NCI-H2081 (cell line): Measurements from ENCODE around the gene TLK1.

ENCODE experiments used
- DNase-seq, 2 experiments: peaks; one replicate each; lab custom pipeline; 2025; lab: John Stamatoyannopoulos, UW

Gene TLK1

DNA sequence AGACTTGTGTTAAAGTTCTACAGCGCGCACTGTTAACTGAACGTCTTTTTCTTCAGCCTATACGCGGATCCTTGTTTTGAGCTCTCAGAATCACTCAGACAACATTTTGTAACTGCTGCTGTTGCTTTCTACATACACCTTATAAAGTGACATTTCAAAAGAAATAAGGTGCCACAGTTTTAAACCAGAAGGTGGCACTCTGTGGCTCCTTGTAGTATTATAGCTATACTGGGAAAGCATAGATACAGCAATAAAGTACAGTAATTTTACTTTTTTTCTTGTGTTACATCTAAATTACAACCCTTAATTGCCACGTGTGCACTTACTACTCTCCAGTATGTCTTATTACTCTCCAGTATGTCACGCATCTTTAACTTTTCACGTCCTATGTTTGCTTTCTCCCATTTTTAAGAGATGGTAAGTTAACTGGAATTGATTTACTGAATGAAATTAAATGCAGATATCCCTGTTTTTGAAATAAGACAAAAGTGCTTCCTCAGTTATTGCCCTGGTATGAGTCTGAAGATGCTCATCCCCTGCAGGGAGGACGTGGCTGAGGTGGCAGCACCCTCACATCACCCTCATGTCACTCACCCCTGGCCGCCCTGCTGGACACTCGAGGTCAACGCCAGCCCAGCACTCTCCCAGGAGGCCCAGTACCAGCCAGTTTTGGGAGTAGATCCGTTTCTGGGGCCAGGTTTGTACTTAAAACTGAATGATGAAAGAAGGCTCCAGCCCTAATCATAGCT lies 193.9 kb downstream of the TLK1 start:
- DNase-seq, result no peak

DNA sequence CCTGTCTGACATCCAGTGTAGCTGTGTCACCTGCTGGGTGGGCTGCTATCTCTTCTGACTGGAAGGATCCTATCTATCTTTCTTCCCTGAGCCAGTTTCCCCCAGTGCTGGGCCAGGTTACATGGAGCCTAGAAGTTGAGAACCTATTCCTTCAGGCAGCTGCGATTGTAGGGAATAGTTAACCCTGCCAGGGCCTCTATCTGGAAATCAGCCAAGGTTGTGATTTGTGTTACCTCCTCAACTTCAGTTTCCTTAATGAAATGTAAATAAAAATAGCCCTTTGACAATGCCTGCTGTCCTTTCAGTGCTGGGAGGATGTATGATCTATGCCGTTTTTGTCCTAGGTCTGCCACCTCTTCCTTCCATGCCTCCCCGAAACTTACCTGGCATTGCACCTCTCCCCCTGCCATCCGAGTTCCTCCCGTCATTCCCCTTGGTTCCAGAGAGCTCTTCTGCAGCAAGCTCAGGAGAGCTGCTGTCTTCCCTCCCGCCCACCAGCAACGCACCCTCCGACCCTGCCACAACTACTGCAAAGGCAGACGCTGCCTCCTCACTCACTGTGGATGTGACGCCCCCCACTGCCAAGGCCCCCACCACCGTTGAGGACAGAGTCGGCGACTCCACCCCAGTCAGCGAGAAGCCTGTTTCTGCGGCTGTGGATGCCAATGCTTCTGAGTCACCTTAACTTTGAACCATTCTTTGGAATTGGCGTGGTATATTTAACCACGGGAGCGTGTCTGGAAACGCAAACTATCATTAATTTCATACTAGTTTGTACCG lies 195.1 kb downstream of the TLK1 start:
- no peak for DNase-seq

DNA sequence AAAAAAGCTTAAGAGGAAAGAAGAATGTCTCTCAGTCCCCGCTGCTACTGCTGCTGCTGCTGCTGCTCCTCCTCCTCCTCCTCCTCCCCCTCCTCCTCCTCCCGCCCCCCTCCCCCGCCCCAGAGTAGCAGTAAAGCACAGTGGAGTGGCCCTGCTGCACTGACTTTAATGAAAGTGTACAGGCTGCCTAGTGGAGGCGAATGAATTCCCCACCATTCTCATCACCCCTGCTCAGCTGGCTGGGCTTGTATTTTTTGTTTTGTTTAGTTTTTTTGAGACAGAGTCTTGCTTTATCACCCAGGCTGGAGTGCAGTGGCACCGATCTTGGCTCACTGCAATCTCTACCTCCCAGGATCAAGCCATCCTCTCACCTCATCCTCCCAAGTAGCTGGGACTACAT lies 197.3 kb downstream of the TLK1 start:
- no peak for DNase-seq

DNA sequence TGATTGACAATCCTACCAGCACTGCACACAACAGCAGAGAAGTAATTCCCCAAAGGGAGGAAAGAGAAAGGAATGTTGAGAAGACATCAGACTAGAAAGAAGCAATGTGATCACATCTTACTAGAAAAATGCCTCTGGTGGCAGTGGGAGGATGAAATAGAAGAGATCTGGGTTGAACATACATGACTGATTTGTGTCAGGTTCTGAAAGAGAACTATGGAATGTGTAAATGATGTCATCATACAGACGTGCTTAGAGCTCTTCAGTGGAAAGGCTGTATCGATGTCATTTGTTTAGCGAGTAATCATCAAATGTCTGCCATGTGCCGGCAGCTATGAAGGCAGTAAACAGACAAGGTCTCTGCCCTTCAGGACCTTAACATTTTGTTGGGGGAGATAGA lies 206.8 kb downstream of the TLK1 start:
- DNase-seq, result no peak

DNA sequence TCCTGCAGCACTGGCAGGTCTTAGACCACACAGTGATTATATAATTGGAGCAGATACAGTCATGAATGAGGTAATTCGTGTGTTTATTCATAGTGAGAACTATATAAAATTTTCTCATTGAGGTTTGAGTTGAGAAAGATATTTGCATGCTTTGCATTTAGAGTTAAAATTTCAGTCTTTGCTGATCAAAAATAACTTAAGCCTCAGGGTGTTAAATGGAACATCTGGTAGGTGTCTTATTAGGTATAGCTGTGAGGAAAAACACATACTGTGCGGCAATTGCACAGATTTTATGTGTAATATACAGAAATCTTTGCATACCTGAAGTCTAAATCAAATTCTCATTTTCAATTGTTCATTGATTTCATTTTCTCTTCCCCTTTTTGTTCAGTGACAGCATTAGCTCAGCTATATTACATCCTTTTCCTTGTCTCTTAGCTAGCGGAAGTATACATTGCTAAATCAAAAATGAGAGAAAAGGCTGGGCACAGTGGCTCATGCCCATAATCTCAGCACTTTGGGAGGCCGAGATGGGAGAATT lies 210.4 kb downstream of the TLK1 start:
- no peak for DNase-seq

DNA sequence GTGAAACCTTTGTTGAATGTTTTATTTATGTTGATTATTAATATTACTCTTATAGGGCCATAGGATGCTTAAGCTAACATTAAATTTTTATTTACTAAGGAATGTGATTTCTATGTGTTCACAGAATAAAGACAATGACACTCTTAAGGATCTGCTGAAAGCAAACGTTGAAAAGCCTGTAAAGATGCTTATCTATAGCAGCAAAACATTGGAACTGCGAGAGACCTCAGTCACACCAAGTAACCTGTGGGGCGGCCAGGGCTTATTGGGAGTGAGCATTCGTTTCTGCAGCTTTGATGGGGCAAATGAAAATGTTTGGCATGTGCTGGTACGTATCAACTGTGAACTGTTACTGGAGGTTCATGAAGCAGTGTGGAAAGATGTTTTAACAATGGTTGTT lies 211.3 kb downstream of the TLK1 start:
- DNase-seq, result no peak

DNA sequence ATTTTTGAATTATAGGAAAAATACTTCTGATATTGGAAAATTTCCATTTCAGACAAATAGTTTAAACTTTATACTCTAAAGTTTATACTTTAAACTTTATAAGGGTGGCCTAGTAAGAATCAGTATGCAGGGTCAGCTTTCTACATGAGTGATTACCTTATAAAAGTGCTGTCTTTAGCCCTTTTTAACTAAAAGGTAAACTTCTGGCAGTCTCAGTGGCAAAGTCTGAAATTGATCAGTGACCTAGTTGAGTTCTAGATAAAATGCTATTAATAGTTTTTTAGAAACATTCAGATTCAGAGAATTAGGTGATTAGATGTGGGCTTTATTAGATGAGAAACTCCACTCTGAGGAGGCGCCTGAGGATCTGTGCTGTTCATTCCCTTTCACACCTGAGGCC lies 216.1 kb downstream of the TLK1 start:
- DNase-seq, result no peak

DNA sequence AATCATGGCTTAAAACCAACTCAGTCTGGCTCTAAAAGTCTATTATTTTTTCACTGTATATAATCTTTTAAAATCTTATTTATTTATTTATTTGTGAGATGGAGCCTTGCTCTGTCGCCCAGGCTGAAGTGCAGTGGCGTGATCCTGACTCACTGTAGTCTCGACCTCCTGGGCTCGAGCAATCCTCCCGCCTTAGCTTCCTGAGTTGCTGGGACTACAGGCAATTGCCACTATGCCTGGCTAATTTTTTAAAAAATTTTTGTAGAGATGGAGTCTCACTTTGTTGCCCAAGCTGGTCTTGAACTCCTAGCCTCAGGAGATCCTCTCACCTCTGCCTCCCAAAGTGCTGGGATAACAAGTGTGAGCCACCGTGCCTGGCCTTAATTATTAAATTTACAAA lies 217.1 kb downstream of the TLK1 start:
- DNase-seq, result no peak

DNA sequence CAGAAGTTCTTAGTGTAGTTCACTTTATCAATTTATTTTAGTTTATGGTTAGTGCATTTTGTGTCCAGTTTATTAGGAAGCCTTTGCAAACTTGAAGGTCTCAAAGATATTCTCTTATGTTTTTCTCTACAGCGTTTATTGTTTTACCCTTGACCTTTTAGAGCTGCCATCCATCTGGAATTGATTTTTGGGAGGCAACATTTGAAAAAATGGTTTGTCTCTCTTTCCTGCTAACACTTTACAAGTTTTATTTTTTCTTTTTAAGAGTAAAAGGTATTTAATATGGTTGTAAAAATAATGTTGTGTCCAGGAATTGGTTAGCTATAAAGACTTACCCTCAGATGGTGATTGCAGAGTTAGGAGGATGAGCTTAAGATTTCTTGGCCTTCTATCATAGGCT lies 217.7 kb downstream of the TLK1 start:
- no peak for DNase-seq

DNA sequence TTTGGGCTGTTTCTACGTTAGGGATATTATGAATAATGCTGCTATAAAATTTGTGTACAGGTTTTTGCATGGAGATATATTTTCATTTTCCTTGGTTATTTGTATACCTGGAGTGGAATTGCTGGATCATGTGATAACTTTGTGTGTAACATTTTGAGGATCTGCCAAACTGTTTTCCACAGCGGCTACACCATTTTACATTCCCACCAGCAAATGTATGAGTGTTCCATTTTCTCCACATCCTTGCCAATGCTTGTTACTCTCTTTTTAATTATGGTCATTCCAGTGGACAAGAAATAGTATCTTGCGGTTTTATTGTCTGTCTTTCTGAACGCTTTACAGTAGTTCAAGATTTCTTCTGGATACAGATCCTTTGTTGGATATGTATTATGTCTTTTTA lies 218.1 kb downstream of the TLK1 start:
- no peak for DNase-seq
